NT2/D1 (cell line): Measurements from ENCODE around the gene ZNF414.

Experiments used
- DNase-seq: peaks from one replicate; pipeline ENCODE4 v3.0.0-alpha.2; 2011; ENCODE audit warnings: low read depth, low spot score
- H3K27me3 ChIP-seq: 2 replicates; pipeline ENCODE4 v1.6.0; 2011; ENCODE audit warnings: mild to moderate bottlenecking; ENCODE audit not compliant: insufficient read length, insufficient read depth
- H3K36me3 ChIP-seq: 2 replicates; pipeline ENCODE4 v1.6.1; 2011; ENCODE audit warnings: mild to moderate bottlenecking, low read length, mixed read lengths; ENCODE audit not compliant: insufficient read depth, insufficient read length
- H3K4me1 ChIP-seq: 2 replicates; pipeline ENCODE4 v1.5.1; 2011; ENCODE audit not compliant: insufficient read depth, insufficient read length
- H3K4me3 ChIP-seq: 2 replicates; pipeline ENCODE4 v1.5.1; 2011; ENCODE audit warnings: low read depth; ENCODE audit not compliant: insufficient read length
- H3K9ac ChIP-seq: 2 replicates; pipeline ENCODE4 v1.6.0; 2011; ENCODE audit warnings: low read depth; ENCODE audit not compliant: insufficient read length
- H3K9me3 ChIP-seq: 2 replicates; pipeline ENCODE4 v1.5.1; 2011; ENCODE audit warnings: mild to moderate bottlenecking, low read length; ENCODE audit not compliant: insufficient read depth
- SUZ12 ChIP-seq: IDR thresholded peaks from 2 replicates; pipeline ENCODE4 v1.6.1; 2011; ENCODE audit not compliant: insufficient read length, insufficient read depth; ENCODE audit errors: extremely low read depth
- YY1 ChIP-seq: IDR thresholded peaks from 2 replicates; pipeline ENCODE4 v1.6.1; 2011; ENCODE audit not compliant: insufficient read length, insufficient read depth
- ZNF274 ChIP-seq: IDR thresholded peaks from 2 replicates; pipeline ENCODE4 v1.6.1; 2011; ENCODE audit warnings: mild to moderate bottlenecking, low read depth, low read length

Gene ZNF414

GRCh38 chr19:8530061-8530679, 16.2 kb upstream of the ZNF414 start:
- DNase-seq = no peak
- no peak for TF ChIP-seq ZNF274
- no peak for TF ChIP-seq SUZ12
- no peak for TF ChIP-seq YY1

DNA sequence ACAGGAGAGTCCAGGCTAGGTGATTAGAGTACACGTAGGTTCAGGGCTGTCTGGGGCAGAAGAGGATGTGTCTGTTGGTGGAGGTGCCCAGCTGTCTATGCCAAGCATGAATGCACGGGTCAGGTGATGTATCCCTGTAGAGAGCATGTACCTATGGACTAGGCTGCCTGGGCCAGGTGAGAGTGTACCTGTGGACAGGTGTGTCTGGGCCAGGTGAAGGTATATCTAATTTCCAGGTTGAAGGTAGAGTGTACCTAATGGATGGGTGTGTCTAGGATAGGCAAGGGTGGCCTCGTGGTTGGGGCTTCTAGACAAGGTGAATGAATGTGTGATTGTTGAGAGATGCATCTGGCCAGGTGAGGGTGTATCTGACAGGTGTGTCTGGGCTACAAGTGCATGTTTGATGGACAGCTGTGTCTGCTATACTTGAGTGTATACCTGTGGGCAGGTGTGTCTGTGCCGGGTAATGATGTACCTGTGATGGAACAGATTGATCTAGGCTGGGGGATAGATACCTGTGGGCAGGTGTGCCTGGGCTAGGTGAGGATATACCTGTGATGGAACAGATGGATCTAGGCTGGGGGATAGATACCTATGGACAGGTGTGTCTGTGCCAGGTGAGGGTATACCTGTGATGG, 15.5 kb upstream of the ZNF414 start:
- Histone ChIP-seq H3K27me3 (peaks cover 4% of the 10 kb centered on the region), H3K4me3 (no peak overlapping the region), H3K9me3 (no peaks in the 10 kb centered on the region), H3K4me1 (peaks cover 6% of the 10 kb centered on the region), H3K9ac (no peak overlapping the region), H3K36me3 (peaks cover 27% of the 10 kb centered on the region)
- TF ChIP-seq YY1 (no peak), SUZ12 (no peak), ZNF274 (no peak)
- DNase-seq = no peak

More at GRCh38 chr19:8530061-8530679, 16.2 kb upstream of the ZNF414 start:
- Histone ChIP-seq H3K27me3 (peaks cover 4% of the 10 kb centered on the region), H3K36me3 (peaks cover 27% of the 10 kb centered on the region), H3K4me3 (no peak overlapping the region), H3K9ac (no peak overlapping the region), H3K9me3 (no peaks in the 10 kb centered on the region), H3K4me1 (peaks cover 6% of the 10 kb centered on the region)

GRCh38 chr19:8528500-8528899, 14.5 kb upstream of the ZNF414 start:
- H3K9ac ChIP-seq = no peak overlapping the region
- no peak overlapping the region for H3K4me3 ChIP-seq
- H3K36me3 ChIP-seq = peaks cover 27% of the 10 kb centered on the region
- no peak for TF ChIP-seq SUZ12
- TF ChIP-seq YY1 = no peak
- TF ChIP-seq ZNF274 = no peak
- no peak for DNase-seq
- no peaks in the 10 kb centered on the region for H3K9me3 ChIP-seq
- H3K27me3 ChIP-seq = peaks cover 4% of the 10 kb centered on the region
- peaks cover 6% of the 10 kb centered on the region for H3K4me1 ChIP-seq

GRCh38 chr19:8526345-8527091, 12.6 kb upstream of the ZNF414 start:
- Histone ChIP-seq H3K36me3 (peaks cover 27% of the 10 kb centered on the region), H3K4me1 (peaks cover 6% of the 10 kb centered on the region), H3K4me3 (peak overlapping the region; percentile 73), H3K9me3 (no peaks in the 10 kb centered on the region), H3K27me3 (peaks cover 4% of the 10 kb centered on the region), H3K9ac (peak overlapping the region; percentile 89)
- DNase-seq = peak; percentile 86
- TF ChIP-seq ZNF274 (no peak), SUZ12 (no peak), YY1 (no peak)

- H3K36me3 ChIP-seq = peaks cover 26% of the 10 kb centered on the region
- H3K4me1 ChIP-seq = peaks cover 6% of the 10 kb centered on the region
- TF ChIP-seq SUZ12 (no peak), YY1 (no peak), ZNF274 (no peak)
- DNase-seq = no peak
- peak overlapping the region; percentile 69 for H3K9ac ChIP-seq
- no peak overlapping the region for H3K4me3 ChIP-seq
- H3K9me3 ChIP-seq = no peaks in the 10 kb centered on the region
- H3K27me3 ChIP-seq = peaks cover 4% of the 10 kb centered on the region
Measured at GRCh38 chr19:8525401-8525684, 11.4 kb upstream of the ZNF414 start.

DNA sequence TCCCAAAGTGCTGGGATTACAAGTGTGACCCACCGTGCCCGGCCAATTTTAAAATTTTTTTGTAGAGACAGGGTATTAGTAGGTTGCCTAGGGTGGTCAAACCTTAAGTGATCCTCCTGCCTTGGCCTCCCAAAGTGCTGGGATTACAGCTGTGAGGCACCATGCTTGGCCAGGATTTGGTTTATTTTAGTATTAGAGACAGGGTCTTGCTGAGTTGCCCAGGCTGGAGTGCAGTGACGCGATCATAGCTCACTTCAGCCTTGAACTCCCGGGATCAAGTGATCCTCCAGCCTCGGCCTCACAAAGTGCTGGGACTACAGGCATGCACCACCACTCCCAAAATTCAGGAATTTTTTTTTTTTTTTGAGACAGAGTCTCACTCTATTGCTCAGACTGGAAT, 5.4 kb upstream of the ZNF414 start:
- H3K9ac ChIP-seq = no peak overlapping the region
- peaks cover 4% of the 10 kb centered on the region for H3K4me1 ChIP-seq
- no peak for TF ChIP-seq ZNF274
- TF ChIP-seq YY1 = no peak
- no peak for TF ChIP-seq SUZ12
- no peaks in the 10 kb centered on the region for H3K27me3 ChIP-seq
- DNase-seq = no peak
- H3K36me3 ChIP-seq = no peaks in the 10 kb centered on the region
- H3K4me3 ChIP-seq = no peak overlapping the region
- H3K9me3 ChIP-seq = no peaks in the 10 kb centered on the region

- H3K27me3 ChIP-seq = no peaks in the 10 kb centered on the region
- no peak overlapping the region for H3K9ac ChIP-seq
- no peak for DNase-seq
- H3K36me3 ChIP-seq = no peaks in the 10 kb centered on the region
- H3K9me3 ChIP-seq = no peaks in the 10 kb centered on the region
- TF ChIP-seq ZNF274 (no peak), YY1 (no peak), SUZ12 (no peak)
- H3K4me3 ChIP-seq = no peak overlapping the region
- H3K4me1 ChIP-seq = peaks cover 4% of the 10 kb centered on the region
Measured at GRCh38 chr19:8518536-8518935, 4.6 kb upstream of the ZNF414 start.
